Kidney epithelial cell (primary cell): ENCODE data around the gene ZNF514. TPM values are rescaled to one million over a fixed set of nuclear protein-coding genes. Genes with fewer than 3 reads are reported as not detected.

Source experiments
- DNase-seq: peaks from one replicate; pipeline ENCODE4 v3.0.0-alpha.2; 2010; ENCODE audit warnings: low read depth
- H3K27me3 ChIP-seq: 2 replicates; pipeline ENCODE4 v1.6.0; 2011; ENCODE audit warnings: low read length; ENCODE audit not compliant: control insufficient read depth, insufficient read depth
- H3K36me3 ChIP-seq: 2 replicates; pipeline ENCODE4 v1.5.1; 2011; ENCODE audit warnings: low read length; ENCODE audit not compliant: control insufficient read depth, insufficient read depth
- H3K4me3 ChIP-seq: 2 replicates; pipeline ENCODE4 v1.5.1; 2011; ENCODE audit warnings: low read depth, mild to moderate bottlenecking, control low read depth, low read length
- CTCF ChIP-seq: IDR thresholded peaks from 2 replicates; pipeline ENCODE4 v1.5.1; 2011; ENCODE audit warnings: mild to moderate bottlenecking, moderate library complexity, low read length, control low read depth, inconsistent platforms; ENCODE audit not compliant: insufficient read depth, poor library complexity, severe bottlenecking
- total RNA-seq: library from RNA; depleted of rRNA; stranded (reverse); fragments of >200 nt; gene quantifications from 2 replicates; pipeline ENCODE4 v1.2.3, GENCODE V29; 2015

Gene ZNF514
- total RNA-seq, 1 donor from 2014 or later, result 8.2 TPM

DNA sequence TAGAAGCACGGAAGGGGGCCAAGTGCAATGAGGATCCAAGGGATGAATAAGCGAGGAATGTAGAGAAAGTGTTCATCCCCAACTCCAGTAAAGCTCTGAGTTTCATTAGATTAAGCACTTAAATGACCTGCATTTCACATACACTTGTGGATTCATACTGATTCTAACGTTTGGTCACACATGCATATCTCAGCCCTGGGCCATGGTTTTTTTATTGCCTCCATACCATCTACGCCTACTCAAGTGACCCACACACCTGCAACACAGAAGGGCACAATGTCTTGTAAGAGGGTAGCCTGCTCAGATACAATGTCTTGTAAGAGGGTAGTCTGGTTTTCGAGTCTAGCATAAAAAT lies 37.5 kb downstream of the ZNF514 start:
- DNase-seq, result no peak
- Histone ChIP-seq H3K27me3 (no peaks in the 10 kb centered on the region), H3K36me3 (no peaks in the 10 kb centered on the region)

GRCh38 chr2:95121407-95122196 lies 38.0 kb downstream of the ZNF514 start, which contains the start of gene MRPS5:
Gene MRPS5, minus strand, starts transcription at chr2:95121808. Its CDS starts 17 bp downstream, at chr2:95121791.
- H3K4me3 ChIP-seq, result peak within 1 kb of the TSS; percentile 55
- TF ChIP-seq CTCF, result no peak
- no peaks in the 10 kb centered on the region for H3K27me3 ChIP-seq
- H3K36me3 ChIP-seq, result no peaks in the 10 kb centered on the region
- DNase-seq, result no peak

More for the DNA sequence above, 37.5 kb downstream of the ZNF514 start:
- no peak for TF ChIP-seq CTCF
- peak overlapping the region; percentile 55 for H3K4me3 ChIP-seq

- Histone ChIP-seq H3K27me3 (no peaks in the 10 kb centered on the region), H3K36me3 (no peaks in the 10 kb centered on the region), H3K4me3 (peak overlapping the region; percentile 55)
- DNase-seq, result no peak
- TF ChIP-seq CTCF, result no peak
These were observed 38.6 kb downstream of the ZNF514 start for GRCh38 chr2:95121093-95121406.

GRCh38 chr2:95115418-95115817 lies 44.2 kb downstream of the ZNF514 start:
- DNase-seq, result no peak

DNA sequence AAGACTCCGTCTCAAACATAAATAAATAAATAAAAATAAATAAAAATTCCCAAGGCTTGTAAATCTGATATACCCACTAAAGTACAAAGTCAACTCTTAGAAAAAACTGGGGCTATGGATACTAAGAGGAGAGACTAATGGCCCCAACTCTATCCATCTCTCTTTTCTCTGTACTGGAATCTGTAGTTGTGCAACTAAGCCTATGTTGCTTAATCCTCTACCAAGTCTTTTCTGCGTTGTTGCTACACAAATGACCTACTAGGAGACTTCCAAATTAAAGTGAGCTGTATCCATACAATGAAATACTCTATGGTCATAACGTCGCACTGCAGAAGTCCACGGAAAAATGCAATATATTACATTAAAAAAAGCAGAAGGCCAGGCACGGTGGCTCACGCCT lies 46.2 kb downstream of the ZNF514 start:
- DNase-seq, result no peak
- no peaks in the 10 kb centered on the region for H3K27me3 ChIP-seq
- TF ChIP-seq CTCF, result no peak
- H3K4me3 ChIP-seq, result no peak overlapping the region
- H3K36me3 ChIP-seq, result peaks cover 1% of the 10 kb centered on the region

More at GRCh38 chr2:95115418-95115817, 44.2 kb downstream of the ZNF514 start:
- peak; percentile 90 for TF ChIP-seq CTCF
- H3K36me3 ChIP-seq, result peaks cover 1% of the 10 kb centered on the region
- H3K27me3 ChIP-seq, result no peaks in the 10 kb centered on the region
- H3K4me3 ChIP-seq, result no peak overlapping the region

- Histone ChIP-seq H3K4me3 (no peak overlapping the region), H3K27me3 (no peaks in the 10 kb centered on the region), H3K36me3 (peaks cover 1% of the 10 kb centered on the region)
- TF ChIP-seq CTCF, result no peak
- no peak for DNase-seq
These were observed 49.3 kb downstream of the ZNF514 start for GRCh38 chr2:95110395-95110794.
